Fibroblast of mammary gland (primary cell): ENCODE data around the gene LTBP1.
A peak's percentile ranks its signal among the peaks of the same experiment; 100 is the strongest.

Experiments
- DNase-seq: peaks from one replicate; pipeline ENCODE4 v3.0.0-alpha.2; 2010; ENCODE audit warnings: low read depth
- H3K4me3 ChIP-seq: 2 replicates; pipeline ENCODE4 v1.5.1; 2011; ENCODE audit warnings: low read depth, mild to moderate bottlenecking, low read length, moderate library complexity; ENCODE audit not compliant: control insufficient read depth
- TF ChIP-seq, protein P1 (sequence below): conservative IDR thresholded peaks from 2 replicates; pipeline ENCODE4 v1.5.1; 2011; ENCODE audit warnings: low read depth, low read length, inconsistent platforms; ENCODE audit not compliant: control insufficient read depth, insufficient read depth

LTBP1 gene

DNA sequence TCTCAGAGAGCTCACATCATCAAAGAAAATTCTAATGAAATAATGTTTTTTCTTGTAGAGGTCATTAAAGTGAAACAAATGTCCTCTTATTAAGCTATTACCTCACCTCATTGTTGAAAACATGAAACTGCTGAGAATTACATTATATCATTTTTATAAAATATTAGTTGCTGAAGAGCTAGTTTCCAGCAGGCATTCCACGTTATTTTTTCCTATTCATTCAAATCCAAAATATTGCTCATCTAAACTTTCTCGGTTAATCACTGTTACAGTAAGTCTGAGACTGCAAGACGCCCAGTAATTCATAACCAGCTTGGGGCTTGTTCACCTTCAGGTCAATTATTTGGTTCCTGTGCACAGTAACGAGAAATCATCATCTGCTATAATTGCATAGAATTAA, 391.2 kb downstream of the LTBP1 start:
- TF ChIP-seq, protein P1, sequence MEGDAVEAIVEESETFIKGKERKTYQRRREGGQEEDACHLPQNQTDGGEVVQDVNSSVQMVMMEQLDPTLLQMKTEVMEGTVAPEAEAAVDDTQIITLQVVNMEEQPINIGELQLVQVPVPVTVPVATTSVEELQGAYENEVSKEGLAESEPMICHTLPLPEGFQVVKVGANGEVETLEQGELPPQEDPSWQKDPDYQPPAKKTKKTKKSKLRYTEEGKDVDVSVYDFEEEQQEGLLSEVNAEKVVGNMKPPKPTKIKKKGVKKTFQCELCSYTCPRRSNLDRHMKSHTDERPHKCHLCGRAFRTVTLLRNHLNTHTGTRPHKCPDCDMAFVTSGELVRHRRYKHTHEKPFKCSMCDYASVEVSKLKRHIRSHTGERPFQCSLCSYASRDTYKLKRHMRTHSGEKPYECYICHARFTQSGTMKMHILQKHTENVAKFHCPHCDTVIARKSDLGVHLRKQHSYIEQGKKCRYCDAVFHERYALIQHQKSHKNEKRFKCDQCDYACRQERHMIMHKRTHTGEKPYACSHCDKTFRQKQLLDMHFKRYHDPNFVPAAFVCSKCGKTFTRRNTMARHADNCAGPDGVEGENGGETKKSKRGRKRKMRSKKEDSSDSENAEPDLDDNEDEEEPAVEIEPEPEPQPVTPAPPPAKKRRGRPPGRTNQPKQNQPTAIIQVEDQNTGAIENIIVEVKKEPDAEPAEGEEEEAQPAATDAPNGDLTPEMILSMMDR, result no peak

DNA sequence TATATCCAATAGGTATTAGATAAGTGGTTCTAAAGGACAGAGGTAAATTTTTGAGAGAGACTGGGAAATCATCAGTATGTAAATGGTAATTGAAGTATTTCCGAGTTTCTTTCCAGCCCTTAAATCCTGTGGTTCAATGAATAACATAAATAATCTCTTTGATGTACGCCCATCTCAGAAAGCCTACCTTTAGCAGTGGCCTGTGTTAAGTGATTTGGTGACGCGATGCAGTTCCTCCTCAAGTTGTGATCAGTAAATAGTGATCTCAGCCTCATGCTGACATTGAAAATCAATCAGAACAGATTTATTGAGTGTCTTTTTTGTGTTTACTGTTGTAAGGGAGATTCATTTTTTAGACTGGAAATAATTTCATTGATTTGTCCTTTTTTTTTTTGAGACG, 392.5 kb downstream of the LTBP1 start:
- TF ChIP-seq, protein P1, result no peak
- no peak for DNase-seq
- no peak overlapping the region for H3K4me3 ChIP-seq

More for the DNA sequence above, 391.2 kb downstream of the LTBP1 start:
- DNase-seq, result no peak
- H3K4me3 ChIP-seq, result no peak overlapping the region

DNA sequence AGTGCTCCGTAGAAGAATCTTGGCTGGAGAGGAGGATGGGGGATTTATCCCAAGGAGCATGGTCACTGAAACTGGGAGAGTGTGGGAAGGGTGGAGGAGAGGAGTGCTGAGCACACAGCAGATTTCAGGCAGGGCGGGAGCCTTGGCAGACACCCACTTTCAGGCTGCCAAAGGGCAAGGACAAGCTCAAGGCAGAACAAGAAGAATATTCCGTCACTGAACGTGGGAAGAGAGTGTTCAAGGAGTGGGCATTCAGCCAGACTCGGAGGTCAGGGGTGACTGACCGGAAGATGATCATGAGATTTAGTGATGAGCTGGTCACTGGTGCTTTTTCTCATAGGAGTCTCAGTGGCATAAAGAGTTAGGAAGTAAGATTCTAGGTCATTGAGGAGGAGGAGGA, 393.5 kb downstream of the LTBP1 start:
- no peak overlapping the region for H3K4me3 ChIP-seq
- TF ChIP-seq, protein P1, result no peak
- peak; percentile 98 for DNase-seq

DNA sequence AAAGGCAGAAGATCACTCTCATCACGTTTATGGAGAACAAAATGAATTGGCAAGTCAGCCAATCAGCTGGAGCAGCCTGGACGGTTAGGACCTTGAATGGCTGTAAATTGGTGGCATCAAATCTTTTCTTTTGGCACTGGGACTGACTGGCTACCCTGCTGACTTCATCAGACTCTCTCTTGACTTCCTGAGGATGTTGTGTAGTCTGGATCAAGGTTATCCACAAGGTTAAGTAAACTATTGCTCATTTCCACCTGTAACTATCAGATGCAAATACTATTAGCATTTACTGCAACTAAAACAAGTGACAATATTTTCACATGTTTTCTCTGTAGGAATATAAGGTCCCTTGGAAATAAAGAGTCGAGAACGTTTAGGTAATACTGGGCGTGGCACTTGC, 395.4 kb downstream of the LTBP1 start:
- no peak overlapping the region for H3K4me3 ChIP-seq
- TF ChIP-seq, protein P1, result no peak
- no peak for DNase-seq

DNA sequence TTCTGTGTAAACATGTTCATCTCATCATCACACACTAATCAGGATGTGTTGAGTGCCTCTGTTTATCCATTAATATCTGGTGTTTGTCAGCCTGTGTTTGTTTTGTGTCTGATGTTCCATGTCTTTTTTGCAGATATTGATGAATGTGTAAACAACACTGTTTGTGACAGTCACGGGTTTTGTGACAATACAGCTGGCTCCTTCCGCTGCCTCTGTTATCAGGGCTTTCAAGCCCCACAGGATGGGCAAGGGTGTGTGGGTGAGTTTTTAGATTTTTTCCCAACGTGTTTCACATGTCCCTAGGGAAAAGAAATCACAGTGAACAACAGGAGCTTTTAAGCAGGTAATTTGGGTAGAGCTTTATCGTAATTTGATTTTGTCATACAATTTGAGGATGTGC, 396.0 kb downstream of the LTBP1 start:
- H3K4me3 ChIP-seq, result no peak overlapping the region
- TF ChIP-seq, protein P1, result no peak
- no peak for DNase-seq

DNA sequence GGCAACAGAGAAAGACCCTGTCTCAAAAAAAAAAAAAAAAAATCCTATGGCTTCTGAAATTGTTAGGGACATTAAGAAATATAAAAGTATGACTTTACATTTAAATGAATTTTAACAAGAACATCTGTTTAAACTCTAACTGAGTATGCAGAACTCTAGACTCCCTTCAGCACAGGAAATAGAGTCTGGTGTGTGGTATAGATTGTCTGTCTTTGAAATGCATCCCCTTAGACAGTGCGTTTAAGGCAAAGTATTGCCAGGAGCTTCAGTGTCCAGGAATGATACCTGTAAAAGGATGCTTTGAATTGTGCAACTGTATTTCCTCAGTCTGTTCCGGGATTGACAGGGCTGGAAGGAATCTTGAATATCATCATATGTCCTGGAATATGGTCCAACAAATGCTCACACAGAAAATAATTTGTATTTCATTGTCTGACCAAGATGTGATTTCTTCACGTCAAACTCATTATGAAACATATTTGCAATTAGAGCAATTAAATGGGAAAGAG, 396.7 kb downstream of the LTBP1 start:
- DNase-seq, result no peak
- no peak overlapping the region for H3K4me3 ChIP-seq
- TF ChIP-seq, protein P1, result no peak

DNA sequence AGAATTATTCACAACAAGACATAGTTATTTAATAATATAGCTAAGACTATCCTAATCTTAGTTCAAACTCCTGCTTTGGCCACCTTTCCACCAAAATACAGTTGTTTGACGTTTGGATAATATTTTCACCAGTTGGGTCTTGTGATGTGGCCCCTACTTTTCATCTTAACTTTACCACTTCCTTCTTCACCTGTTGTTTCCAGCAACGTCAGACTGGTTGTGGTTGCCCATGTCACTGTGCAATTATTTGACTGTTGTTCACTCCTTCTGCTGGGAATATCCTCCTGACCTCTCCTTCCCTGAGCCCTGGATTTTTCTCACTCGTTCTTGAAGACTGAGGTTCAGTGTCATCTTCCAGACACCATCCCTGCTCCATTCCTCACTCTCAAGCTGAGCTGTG, 397.5 kb downstream of the LTBP1 start:
- no peak overlapping the region for H3K4me3 ChIP-seq
- DNase-seq, result no peak
- TF ChIP-seq, protein P1, result no peak
